Ureter (tissue), 1 donor: ENCODE measurements around the gene PAIP1. TPM values are rescaled to one million over a fixed set of nuclear protein-coding genes. Genes with fewer than 3 reads are reported as not detected.
A peak's percentile ranks its signal among the peaks of the same experiment; 100 is the strongest.
"Not testable (repeated sequence)": the region's sequence is repeated elsewhere in the genome, so short reads cannot be mapped to it uniquely, and the experiment has no call there.

ENCODE experiments used
- DNase-seq: peaks from one replicate; pipeline ENCODE4 v3.0.0-alpha.2; 2020; ENCODE audit warnings: low spot score
- total RNA-seq: library from RNA; stranded (reverse); gene quantifications from one replicate; pipeline ENCODE4 v1.2.4, GENCODE V29; 2023
- donor health status: DM: yes; HTN: yes; CAD: no.

Gene PAIP1
- total RNA-seq, 1 donor from 2014 or later, result 77.5 TPM

DNA sequence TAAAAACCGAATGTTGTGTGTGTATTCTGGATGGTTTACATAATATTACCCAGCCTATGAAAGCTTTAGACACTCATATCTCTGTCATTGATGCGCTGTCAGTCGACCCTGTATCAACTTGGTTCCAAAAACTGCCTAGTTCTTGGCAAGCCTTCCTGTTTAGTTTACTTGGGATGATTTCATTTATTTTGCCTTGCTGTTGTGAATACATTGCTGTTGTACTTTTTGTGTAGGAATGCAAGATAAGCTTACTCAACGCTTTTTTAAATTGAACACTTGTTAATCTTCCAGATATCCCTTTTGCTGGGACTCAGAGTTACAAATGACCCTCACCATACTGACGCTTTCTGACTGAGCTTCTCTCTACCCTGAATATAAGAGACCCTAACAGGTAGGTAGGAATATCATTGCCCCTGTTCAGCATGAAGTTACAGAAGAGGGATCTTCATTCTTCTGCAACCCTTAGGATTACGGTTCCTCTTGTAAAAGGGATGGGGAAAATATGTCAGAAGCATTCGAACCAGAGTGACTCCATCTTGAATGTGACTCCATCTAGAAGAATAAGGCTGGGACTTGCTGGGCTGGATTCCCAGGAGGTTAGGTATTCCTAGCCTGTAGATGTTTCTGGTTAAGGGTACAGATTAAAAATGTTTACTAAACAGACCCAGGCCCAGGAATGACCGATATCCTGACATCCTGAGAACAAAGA lies 13.7 kb upstream of the PAIP1 start:
- DNase-seq, result no peak

DNA sequence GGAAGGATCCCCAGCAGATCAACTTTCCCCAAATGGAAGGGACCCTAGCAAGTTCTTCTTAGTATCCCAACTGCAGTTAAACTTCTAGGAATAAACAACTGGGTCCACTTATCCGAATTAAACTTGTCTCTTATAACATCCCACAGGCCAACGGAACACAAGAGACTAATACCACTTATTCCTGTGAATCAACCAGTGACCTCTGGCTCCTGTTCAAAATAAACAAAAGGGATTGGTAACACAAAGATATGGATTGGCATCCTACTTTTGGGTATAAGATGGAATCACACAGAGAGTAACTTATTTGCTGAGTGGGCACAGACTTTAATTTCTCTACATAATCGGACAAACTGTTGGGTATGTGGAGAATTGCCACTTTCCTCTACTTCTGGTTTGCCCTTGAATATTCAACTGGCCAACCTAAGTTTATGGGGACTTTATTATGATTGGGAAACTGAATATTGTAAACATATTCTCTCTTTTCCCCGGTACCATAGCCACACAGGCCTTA lies 12.4 kb upstream of the PAIP1 start:
- no peak for DNase-seq

DNA sequence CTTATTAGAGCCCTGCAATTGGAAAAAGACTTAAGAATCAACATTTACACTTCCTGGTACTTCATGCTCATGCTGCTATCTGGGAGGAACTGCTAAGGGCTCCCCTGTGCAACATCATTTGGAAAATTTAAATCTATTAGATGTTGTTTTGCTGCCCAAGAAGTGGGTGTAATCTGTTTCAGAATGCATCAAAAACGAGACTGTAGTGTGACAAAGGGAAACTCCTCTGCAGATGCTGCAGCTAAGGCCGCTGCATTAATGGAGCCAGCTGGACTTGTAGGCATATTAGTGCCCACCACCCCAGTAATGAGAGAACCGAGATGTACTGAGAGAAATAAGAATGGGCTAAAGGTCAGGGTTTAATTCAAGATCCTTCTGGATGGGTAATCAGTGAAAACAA lies 11.1 kb upstream of the PAIP1 start:
- no peak for DNase-seq

DNA sequence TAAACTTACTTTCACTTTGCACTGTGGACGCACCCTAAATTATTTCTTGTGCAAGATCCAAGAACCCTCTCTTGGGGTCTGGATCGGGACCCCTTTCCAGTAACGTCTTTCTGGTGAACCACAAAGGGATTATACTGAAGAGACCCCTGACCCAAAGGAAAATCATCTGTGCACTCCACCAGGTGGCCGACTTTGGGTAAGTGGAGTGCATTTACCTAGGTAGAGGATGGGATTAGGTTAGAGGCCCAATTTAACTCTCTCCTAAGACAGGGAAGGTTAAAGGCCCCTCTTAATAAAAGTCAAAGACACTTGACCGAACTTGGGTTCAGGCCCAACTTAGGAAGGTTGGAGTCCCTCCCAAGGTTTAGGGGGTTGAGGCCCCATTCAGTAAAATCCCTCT lies 8.2 kb upstream of the PAIP1 start:
- no peak for DNase-seq

DNA sequence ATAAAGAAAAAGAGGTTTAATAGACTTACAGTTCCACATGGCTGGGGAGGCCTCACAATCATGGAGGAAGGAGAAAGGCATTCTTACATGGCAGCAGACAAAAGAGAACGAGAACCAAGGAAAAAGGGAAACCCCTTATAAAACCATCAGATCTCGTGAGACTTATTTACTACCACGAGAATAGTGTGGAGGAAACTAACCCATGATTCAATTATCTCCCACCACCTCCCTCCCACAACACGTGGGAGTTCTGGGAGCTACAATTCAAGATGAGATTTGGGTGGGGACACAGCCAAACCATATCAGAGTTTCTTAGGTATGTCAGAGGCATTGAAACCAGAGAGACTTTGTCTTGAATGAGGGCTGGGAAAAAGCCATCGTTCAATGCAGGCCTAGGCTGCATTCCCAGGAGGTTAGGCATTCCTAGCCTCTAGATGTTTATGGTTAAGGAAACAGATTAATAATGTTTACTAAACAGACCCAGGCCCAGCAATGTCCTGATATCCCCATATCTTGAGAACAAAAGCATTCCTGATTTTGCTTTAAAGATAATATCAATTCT lies 7.5 kb upstream of the PAIP1 start:
- DNase-seq, result no peak

DNA sequence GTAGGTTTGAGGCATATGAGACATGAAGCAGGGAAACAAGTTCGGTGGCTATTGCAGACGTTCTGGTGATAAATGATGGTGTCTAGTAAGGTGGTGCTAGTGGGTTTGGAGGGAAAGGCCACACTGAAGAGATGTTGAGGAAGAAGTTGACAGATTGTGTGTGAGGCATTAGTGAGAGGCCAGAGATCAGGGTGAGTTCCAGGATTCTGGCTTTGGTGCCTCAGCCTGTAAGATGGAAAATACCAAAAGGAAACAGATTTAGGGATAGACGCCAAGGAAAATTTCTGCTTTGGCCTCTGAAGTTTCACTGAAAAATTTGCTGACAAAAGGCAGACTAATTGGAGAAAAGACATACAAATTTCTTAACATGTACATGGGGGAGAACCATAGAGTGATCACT lies 6.4 kb upstream of the PAIP1 start:
- DNase-seq, result no peak

DNA sequence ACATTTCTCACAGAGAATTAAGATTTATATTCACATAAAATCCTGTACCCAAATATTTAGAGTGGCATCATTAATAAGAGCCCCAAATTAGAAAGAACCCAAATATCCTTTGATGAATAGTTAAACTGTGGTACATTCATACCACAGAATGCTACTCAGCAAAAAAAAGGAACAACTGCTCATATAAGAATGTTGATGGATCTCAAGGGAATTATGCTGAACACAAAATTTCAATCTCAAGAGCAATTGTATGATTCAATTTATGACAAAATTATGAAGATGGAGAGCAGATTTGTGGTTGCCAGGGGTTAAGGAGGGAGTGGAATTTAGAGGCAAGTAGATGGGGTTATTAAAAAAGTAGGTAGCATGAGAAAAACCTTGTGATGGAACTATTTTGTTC lies 4.5 kb upstream of the PAIP1 start:
- DNase-seq, result no peak

DNA sequence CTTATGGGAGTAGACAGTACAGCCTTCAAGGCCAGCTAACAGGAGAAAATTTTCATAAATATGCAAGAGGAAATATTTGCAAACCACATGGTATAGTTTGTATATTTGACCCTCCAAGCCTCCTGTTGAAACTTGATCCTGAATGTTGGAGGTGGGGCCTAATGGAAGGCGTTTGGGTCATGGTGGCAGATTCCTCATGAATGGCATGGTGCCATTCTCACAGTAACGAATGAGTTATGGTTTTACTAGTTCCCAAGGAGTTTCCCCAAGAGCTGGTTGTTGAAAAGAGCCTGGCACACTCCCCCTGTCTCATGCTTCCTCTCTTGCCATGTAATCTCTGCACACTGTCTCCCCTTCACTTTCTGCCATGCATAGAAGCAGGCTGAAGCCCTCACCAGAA lies 3.3 kb upstream of the PAIP1 start:
- no peak for DNase-seq

DNA sequence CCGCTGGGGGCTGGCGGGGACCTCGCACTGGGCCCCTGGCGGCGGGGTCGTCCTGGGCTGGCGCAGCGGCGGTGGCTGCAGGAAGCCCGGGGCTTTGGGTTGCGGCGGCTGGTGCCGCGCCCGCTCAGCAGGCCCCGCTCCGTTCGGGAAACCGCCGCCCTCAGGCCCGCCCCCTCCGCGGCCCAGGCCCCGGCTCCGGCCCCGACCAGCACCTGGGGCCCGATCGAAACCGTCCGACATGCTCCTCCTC lies 345 bp downstream of the PAIP1 start:
- not testable (repeated sequence) for DNase-seq

DNA sequence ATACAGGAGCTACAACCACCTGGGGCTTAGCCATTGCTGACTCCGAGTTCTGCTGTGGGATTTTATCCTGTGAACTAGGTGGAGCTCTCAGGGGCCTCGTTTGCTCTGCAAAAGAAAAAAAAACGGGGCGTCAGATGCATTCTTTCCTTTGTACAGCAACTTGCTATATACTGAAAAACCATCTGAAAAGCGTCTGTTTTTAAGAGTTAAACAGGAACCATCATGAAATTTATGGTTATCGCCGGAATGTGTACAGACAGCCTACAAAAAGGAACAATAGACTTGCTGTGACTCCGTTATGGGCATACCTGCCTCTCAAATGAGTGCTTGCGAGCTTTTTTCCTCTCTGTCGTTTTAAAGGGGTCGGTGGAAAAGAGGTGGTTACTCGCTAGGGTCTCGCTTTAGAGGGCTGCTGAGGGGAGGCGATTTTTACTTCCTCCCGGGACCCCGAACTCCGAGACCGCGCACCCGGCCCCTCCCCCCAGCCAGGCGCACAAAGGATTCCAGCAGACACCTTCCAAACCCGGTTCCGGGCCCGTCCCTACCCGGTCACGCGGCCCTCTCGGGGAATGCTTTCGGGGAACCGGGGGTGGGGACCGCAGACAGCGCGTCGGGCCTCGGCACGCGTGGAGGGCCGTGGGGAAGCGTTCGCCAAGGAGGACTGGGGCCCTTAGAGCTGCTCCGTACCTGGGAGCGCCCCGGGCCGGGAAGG lies 826 bp downstream of the PAIP1 start:
- peak; percentile 70 for DNase-seq

DNA sequence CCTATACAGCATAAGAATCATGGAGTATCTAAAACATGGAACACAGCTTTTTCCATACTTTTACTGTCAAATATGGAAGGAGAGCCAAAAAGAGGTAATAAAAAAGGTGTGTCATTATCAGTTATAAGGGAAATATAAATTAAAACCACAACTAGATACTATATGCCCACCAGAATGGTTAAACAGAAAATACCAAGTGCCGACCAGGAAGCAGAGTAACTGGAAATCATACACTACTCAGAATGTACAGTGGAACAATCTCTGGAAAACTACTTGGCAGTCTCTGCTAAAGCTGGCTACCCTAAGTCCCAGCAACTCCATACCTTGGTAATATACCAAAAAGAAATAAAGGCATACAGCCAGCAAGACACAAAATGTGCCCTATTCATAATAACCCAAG lies 2.4 kb downstream of the PAIP1 start:
- no peak for DNase-seq

DNA sequence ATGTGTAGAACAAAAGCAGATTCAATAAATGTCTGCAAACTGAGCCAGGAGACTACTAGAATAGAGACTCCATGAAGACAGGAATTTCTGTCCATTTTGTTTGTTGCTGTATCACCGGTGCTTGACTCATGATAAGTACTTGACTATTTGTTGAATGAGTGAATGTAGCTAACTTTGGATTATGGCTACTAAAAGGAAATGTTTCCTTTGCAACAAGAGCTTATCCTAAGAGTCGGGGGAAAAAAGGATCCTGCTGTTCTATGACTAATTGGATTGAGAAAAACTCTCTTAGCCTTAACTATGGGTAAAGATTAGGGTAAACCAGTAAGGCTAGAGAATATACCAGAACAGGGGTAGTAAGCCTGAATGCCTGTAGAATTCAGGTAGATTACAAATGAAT lies 3.5 kb downstream of the PAIP1 start:
- DNase-seq, result no peak

DNA sequence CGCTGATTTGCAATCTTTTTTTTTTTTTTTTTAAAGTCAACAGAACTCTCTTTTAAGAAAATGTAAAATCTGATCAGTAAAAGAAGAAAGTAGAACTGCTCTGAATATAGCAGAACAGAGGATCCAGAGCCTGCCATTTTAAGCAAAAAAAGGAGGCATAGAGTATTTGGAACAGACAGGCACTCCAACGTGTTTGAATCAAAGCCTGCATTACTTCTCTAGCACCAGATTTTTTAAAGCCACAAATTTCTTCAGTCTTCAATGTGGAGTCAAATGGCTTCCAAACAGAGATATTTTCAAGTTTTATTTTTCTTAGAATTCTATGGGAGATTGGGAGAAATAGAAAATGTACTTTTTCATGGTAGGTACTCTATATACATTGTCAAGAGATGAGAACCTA lies 5.1 kb downstream of the PAIP1 start:
- no peak for DNase-seq

DNA sequence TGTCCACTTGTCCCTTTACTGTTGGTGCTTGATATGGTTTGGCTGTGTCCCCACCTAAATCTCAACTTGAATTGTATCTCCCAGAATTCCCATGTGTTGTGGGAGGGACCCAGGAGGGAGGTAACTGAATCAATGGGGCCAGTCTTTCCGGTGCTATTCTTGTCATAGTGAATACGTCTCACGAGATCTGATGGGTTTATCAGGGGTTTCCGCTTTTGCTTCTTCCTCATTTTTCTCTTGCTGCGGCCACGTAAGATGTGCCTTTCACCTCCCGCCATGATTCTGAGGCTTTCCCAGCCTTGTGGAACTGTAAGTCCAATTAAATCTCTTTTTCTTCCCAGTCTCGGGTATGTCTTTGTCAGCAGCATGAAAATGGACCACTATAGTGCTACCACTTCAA lies 7.6 kb downstream of the PAIP1 start:
- not testable (repeated sequence) for DNase-seq

DNA sequence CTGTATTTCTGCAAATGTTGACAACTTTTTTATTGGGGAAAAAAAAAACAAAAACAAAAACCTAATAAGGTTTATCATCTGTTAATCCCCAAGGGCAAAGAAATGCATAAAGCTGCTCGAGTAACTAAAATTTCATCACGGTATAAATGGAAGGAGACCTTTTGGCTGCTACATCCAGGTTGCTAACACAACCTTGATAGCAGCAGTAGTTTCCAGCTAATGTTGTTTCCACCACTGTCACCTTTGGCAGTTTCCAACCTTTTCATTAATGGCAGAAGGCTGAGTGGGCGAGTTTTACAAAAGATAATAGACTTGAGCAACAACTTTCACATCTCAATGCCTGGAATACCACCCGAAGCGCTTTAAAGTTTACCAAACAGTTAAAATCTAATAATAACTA lies 8.5 kb downstream of the PAIP1 start:
- DNase-seq, result no peak

DNA sequence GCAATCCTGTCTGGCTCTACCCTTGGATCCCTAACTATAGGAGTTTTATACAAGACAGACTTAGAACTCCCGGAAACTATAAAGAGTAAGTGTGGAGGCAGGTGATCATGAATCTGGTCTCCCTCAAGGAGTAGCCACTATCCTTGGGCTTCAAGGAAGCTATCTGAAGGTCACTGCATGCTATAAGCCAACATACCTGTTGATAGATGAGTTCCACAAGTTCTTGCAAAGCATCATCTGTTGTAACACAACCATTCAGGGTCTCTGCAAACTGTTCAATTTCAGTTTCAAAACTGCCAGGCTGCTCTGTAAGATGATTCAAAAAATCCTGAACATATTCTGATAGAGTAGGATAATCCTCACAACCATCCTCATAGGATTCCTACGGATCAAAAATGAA lies 9.3 kb downstream of the PAIP1 start:
- no peak for DNase-seq

DNA sequence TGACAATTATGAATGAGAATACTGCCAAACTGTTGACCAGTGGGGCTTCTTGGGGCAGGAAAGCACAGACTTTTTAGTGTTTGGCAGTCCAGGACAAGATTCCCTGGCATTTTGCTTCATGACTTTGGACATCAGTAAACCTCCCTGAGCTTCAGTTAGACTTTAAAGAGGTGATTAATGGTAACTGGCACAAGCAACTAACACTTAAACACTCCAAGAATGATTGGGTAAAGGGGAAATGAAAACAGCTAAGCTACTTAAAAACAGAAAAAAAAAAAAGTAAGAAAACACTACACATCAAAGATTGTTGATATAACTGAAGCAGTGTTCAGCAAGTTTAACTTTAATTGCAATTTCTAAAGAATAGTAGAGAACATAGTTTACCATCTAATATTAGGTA lies 13.4 kb downstream of the PAIP1 start:
- no peak for DNase-seq

DNA sequence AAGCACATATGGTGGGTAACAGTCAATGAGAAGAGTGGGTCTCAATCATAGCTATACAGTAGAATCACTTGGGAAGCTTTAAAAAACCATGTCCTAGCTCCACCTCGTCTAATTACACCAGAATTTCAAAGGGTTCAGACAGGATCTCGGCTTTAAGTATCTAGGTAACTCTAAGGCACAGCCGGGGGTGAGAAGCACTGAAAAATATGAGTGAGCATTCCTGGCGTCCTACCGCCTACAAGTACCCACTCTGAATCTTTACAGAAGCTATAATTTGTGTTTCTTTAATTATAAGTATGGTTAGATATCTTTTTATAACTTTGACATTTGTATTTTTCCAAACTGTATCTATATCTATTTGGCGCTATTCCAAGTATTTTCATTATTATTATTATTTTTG lies 16.1 kb downstream of the PAIP1 start:
- no peak for DNase-seq

DNA sequence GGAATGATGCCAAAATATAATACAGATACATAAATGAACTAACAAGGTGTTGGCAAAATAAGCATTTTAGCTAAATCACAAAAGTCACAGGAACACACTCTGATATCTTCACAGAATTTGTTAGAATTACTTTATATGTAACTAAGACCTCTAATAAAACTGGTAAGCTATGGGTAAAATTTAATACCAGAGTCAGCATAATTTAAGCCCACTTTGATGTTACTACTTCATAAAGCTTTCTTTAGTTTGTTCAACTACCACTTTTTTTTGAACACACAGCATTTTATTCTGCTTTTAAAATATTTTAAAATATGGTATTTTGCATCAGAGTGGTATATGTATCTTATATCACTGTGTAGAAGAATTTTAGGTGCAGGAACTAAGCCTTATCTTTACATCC lies 19.9 kb downstream of the PAIP1 start:
- no peak for DNase-seq

DNA sequence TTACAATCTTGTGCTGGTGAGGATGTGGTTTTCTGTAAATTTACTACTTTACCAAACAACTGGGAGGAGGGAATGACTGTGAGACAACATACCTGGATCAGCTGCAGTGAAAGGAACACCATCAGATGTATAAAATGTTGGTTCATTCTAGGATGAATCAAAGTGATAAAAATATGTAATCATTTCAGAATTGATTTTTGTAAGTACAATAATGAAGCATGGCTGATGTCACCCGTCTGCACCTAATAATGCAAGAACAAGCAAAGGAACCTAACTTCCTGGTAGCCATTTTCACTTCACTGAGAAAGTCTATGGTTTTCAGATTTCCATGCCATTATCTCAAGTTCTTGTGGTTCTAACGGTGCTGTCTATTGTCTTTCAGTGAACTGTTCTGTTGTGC lies 23.2 kb downstream of the PAIP1 start:
- DNase-seq, result no peak

DNA sequence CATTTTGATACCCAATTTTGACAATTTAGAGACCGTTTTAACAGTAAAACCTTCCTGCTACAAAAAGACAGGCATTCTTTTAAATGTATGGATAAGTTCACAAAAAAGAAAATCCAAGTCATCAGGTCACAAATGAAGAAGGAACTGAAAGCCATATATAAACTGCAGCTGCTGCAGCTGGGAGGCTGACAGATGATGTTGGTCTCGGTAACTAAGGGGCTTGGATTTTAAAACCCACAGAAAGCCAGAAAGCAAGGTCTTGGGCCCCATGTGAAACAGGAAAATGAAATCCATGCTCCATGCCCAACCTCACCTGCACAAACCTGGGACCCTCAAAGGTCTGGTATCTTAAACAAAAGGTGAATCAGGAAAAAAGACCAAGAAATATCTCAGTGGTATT lies 26.2 kb downstream of the PAIP1 start:
- DNase-seq, result no peak

DNA sequence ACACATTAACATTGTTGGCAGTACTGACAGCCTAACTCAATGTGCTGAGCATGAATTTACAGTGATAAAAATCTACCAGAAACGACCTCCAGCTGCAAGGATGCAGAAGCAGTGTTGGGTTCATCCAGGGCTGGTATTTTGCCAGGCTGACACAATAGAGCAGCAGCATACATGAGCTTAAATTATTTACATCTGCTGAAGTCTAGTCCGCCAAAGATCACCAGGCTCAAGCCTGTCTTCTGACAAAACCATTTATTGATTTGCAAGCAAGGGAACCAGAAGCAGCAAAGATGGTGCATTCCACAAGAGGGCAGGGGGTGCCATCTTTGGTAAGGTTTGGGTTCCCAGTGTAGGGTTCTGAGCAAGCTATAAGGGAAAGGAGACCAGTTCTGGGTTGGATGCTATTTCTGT lies 33.2 kb downstream of the PAIP1 start:
- DNase-seq, result no peak

DNA sequence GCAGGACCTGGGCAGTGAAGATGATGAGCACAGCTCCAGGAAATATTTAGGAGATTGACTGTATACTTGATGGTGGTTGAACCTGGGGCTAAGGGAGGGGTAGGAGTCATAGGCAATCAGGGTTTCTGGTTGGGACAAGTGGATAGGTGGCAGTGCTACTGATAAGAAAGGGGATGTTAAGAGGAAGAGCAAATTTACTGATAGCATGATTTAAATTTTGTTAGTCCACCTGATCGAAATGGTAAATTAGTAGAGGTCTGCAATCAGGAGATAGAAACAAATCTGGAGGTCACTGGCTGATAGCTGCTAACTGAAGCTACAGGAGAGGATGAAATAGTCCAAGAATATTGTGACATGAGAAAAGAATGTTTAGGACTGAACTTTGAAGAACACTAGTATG lies 36.3 kb downstream of the PAIP1 start:
- no peak for DNase-seq

DNA sequence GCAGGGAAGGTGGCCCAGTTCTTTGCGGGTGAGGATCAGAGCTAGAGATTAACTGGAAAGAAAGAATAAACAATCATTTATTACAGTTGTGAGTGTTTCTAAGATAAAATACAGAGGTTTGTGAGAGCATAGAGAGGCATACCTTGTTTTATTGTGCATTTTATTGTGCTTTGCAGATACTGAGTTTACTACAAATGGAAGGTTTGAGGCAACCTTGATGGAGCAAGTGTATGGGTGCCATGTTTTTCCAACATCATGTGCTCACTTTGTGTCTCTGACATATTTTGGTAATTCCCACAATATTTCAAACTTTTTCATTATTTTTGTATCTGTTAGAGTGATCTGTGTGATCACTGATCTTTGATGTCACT lies 41.2 kb downstream of the PAIP1 start:
- DNase-seq, result no peak
